CD4-positive, alpha-beta memory T cell (primary cell): ENCODE measurements around the gene WNK3. TPM values are rescaled to one million over a fixed set of nuclear protein-coding genes. Genes with fewer than 3 reads are reported as not detected.
A peak's percentile ranks its signal among the peaks of the same experiment; 100 is the strongest.

Experiments
- CTCF ChIA-PET: fragments of 350-600 bp; sonication (Branson Sonifier 250); formaldehyde crosslinking; loops from one replicate; lab custom pipeline; 2021; ENCODE audit warnings: inconsistent platforms; ENCODE audit not compliant: partially characterized antibody; lab: Charles Lee
- POLR2A ChIA-PET: fragments of 350-600 bp; sonication (Branson Sonifier 250); formaldehyde crosslinking; loops from one replicate; lab custom pipeline; 2021; ENCODE audit not compliant: partially characterized antibody; lab: Charles Lee
- DNase-seq, 5 donors: peaks; one replicate each; pipeline versions ENCODE4 v3.0.0 to v3.0.0-alpha.2; 2020 to 2022; ENCODE audit warnings: mixed read lengths in 1 of 5
- H3K27ac ChIP-seq: one replicate; pipeline ENCODE4 v1.7.0; 2013; ENCODE audit warnings: low read depth, low read length
- H3K27me3 ChIP-seq: 2 replicates; pipeline ENCODE4 v1.7.0; 2013; ENCODE audit warnings: mild to moderate bottlenecking, low read length, moderate library complexity; ENCODE audit not compliant: insufficient read depth
- H3K36me3 ChIP-seq: 2 replicates; pipeline ENCODE4 v1.7.0; 2013; ENCODE audit warnings: mild to moderate bottlenecking, low read length, moderate library complexity; ENCODE audit not compliant: insufficient read depth
- H3K4me1 ChIP-seq: 2 replicates; pipeline ENCODE4 v1.7.0; 2013; ENCODE audit warnings: mild to moderate bottlenecking, low read length, moderate library complexity; ENCODE audit not compliant: insufficient read depth
- H3K4me3 ChIP-seq, 2 donors: one replicate each; pipeline ENCODE4 v1.7.0; 2013; ENCODE audit warnings: low read length in 2 of 2, mild to moderate bottlenecking in 1 of 2
- H3K9me3 ChIP-seq, 2 donors: one replicate each; pipeline ENCODE4 v1.7.0; 2013; ENCODE audit warnings: low read length in 2 of 2, control low read depth in 1 of 2; ENCODE audit not compliant: control insufficient read depth in 1 of 2
- H3K27ac Mint-ChIP-seq, 7 donors: one replicate each; pipeline ENCODE4 v1.8.0; 2020 to 2021; ENCODE audit warnings: mixed read lengths in 7 of 7, mild to moderate bottlenecking in 6 of 7, inconsistent platforms in 3 of 7, moderate library complexity in 3 of 7
- H3K27me3 Mint-ChIP-seq, 2 donors: one replicate each; pipeline ENCODE4 v1.8.0; 2020 to 2021; ENCODE audit warnings: mixed read lengths in 2 of 2
- H3K36me3 Mint-ChIP-seq, 2 donors: one replicate each; pipeline ENCODE4 v1.8.0; 2020 to 2021; ENCODE audit warnings: mixed read lengths in 2 of 2, inconsistent platforms in 1 of 2, mild to moderate bottlenecking in 1 of 2
- H3K4me1 Mint-ChIP-seq, 4 donors: one replicate each; pipeline ENCODE4 v1.8.0; 2020 to 2021; ENCODE audit warnings: mixed read lengths in 4 of 4, mild to moderate bottlenecking in 1 of 4
- H3K4me3 Mint-ChIP-seq, 8 donors: one replicate each; pipeline ENCODE4 v1.8.0; 2020 to 2021; ENCODE audit warnings: mixed read lengths in 8 of 8, mild to moderate bottlenecking in 7 of 8, moderate library complexity in 6 of 8, inconsistent platforms in 3 of 8
- H3K9me3 Mint-ChIP-seq, 8 donors: one replicate each; pipeline ENCODE4 v1.8.0; 2020 to 2021; ENCODE audit warnings: mixed read lengths in 8 of 8, mild to moderate bottlenecking in 5 of 8, inconsistent platforms in 3 of 8, moderate library complexity in 1 of 8
- intact Hi-C: fragments of 100-400 bp; cut with micrococcal nuclease; formaldehyde crosslinking; loops from one replicate; pipeline ENCODE4 v1.15.1; 2023
- polyA plus RNA-seq, 2 donors: library from polyadenylated mRNA; unstranded; fragments of 300-500 nt; fragmentation: Illumina TruSeq; gene quantifications; one replicate each; pipeline ENCODE4 v1.2.3, GENCODE V29; 2021
- total RNA-seq, 2 experiments: library from RNA; stranded (reverse); gene quantifications; one replicate each; pipeline ENCODE4 v1.2.3, GENCODE V29; 2021

The WNK3 gene
- total and polyA plus RNA-seq, 4 experiments from 2014 or later, result 0.13 to 0.81 (median 0.71) TPM

DNA sequence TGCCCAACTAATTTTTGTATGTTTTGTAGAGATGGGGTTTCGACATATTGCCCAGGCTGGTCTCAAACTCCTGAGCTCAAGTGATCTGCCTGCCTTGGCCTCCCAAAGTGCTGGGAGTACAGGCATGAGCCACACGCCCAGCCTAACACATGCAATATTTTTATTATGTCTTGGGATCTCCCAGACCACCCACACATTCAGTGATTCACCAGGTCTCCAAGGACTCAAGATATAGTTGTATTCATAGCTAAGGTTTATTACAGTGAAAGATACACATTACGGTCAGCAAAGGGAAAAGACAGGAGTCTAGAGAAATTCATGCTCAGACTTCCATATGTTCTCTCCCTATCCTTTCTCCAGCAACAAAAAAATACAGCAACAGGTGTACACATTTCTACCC is 149.3 kb downstream of the WNK3 start:
- H3K4me3 ChIP-seq, result no peak overlapping the region

GRCh38 chrX:54198262-54198661 is 159.6 kb downstream of the WNK3 start:
- Histone ChIP-seq H3K27ac (no peak overlapping the region), H3K4me1 (no peaks in the 10 kb centered on the region), H3K9me3 (no peaks in the 10 kb centered on the region), H3K4me3 (no peak overlapping the region), H3K36me3 (no peaks in the 10 kb centered on the region), H3K27me3 (no peaks in the 10 kb centered on the region)
- Mint-ChIP-seq H3K9me3 (peaks cover 0 to 4% (median 0%) of the 10 kb centered on the region in 8 donors), H3K27ac (no peak overlapping the region), H3K4me1 (no peaks in the 10 kb centered on the region), H3K36me3 (no peaks in the 10 kb centered on the region), H3K27me3 (peaks cover 5 to 9% of the 10 kb centered on the region in 2 donors), H3K4me3 (no peak overlapping the region)
- POLR2A ChIA-PET, result no interaction called here
- intact Hi-C loops, result no loop called here
- no peak for DNase-seq
- CTCF ChIA-PET, result no interaction called here

More for the DNA sequence above, 149.3 kb downstream of the WNK3 start:
- POLR2A ChIA-PET, result no interaction called here
- Mint-ChIP-seq H3K4me3 (no peak overlapping the region), H3K36me3 (no peaks in the 10 kb centered on the region), H3K27ac (no peak overlapping the region), H3K4me1 (no peaks in the 10 kb centered on the region), H3K9me3 (no peaks in the 10 kb centered on the region), H3K27me3 (peaks cover 4 to 5% of the 10 kb centered on the region in 2 donors)
- no peaks in the 10 kb centered on the region for H3K9me3 ChIP-seq
- intact Hi-C loops, result no loop called here
- H3K27me3 ChIP-seq, result no peaks in the 10 kb centered on the region
- no peaks in the 10 kb centered on the region for H3K36me3 ChIP-seq
- H3K4me1 ChIP-seq, result no peaks in the 10 kb centered on the region
- CTCF ChIA-PET, result no interaction called here
- no peak for DNase-seq
- H3K27ac ChIP-seq, result no peak overlapping the region

GRCh38 chrX:54194982-54195588 is 162.8 kb downstream of the WNK3 start:
- Histone ChIP-seq H3K4me1 (no peaks in the 10 kb centered on the region), H3K36me3 (no peaks in the 10 kb centered on the region), H3K27ac (no peak overlapping the region), H3K9me3 (no peaks in the 10 kb centered on the region), H3K27me3 (no peaks in the 10 kb centered on the region), H3K4me3 (no peak overlapping the region)
- no peak overlapping the region for H3K4me3 Mint-ChIP-seq
- H3K27ac Mint-ChIP-seq, result no peak overlapping the region
- CTCF ChIA-PET, result no interaction called here
- DNase-seq, result no peak
- POLR2A ChIA-PET, result no interaction called here
- intact Hi-C loops, result no loop called here
- H3K36me3 Mint-ChIP-seq, result no peaks in the 10 kb centered on the region
- peaks cover 5 to 6% of the 10 kb centered on the region in 2 donors for H3K27me3 Mint-ChIP-seq
- peaks cover 0 to 4% (median 0%) of the 10 kb centered on the region in 8 donors for H3K9me3 Mint-ChIP-seq
- no peaks in the 10 kb centered on the region for H3K4me1 Mint-ChIP-seq

- Mint-ChIP-seq H3K36me3 (no peaks in the 10 kb centered on the region), H3K4me3 (no peak overlapping the region), H3K27me3 (peaks cover 0 to under 1% of the 10 kb centered on the region in 2 donors), H3K9me3 (no peaks in the 10 kb centered on the region), H3K27ac (no peak overlapping the region), H3K4me1 (no peaks in the 10 kb centered on the region)
- ChIA-PET POLR2A (no interaction called here), CTCF (no interaction called here)
- Histone ChIP-seq H3K27ac (no peak overlapping the region), H3K9me3 (no peaks in the 10 kb centered on the region), H3K4me1 (no peaks in the 10 kb centered on the region), H3K27me3 (no peaks in the 10 kb centered on the region), H3K4me3 (no peak overlapping the region), H3K36me3 (no peaks in the 10 kb centered on the region)
- DNase-seq, result no peak
- intact Hi-C loops, result no loop called here
These were observed 164.6 kb downstream of the WNK3 start for GRCh38 chrX:54193085-54193821.

- H3K36me3 ChIP-seq, result no peaks in the 10 kb centered on the region
- no peaks in the 10 kb centered on the region for H3K27me3 Mint-ChIP-seq
- ChIA-PET CTCF (no interaction called here), POLR2A (interaction anchor here (3.0 to 4.5 kb wide), 2 partner anchors 140 to 455 kb away, joined by 20 to 59 read pairs; partner anchors contain the start of gene PHF8)
- H3K4me1 ChIP-seq, result peaks cover 25% of the 10 kb centered on the region
- H3K36me3 Mint-ChIP-seq, result peaks cover 0 to 11% of the 10 kb centered on the region in 2 donors
- H3K27me3 ChIP-seq, result no peaks in the 10 kb centered on the region
- peaks cover 27 to 36% (median 30%) of the 10 kb centered on the region in 4 donors for H3K4me1 Mint-ChIP-seq
- peaks cover 0 to 2% (median 0%) of the 10 kb centered on the region in 8 donors for H3K9me3 Mint-ChIP-seq
- H3K4me3 Mint-ChIP-seq, result no peak overlapping the region
- DNase-seq, result no peak
- no peak overlapping the region for H3K27ac ChIP-seq
- no peak overlapping the region for H3K27ac Mint-ChIP-seq
- no peaks in the 10 kb centered on the region for H3K9me3 ChIP-seq
- no peak overlapping the region for H3K4me3 ChIP-seq
- intact Hi-C loops, result loop anchor here (5.0 kb wide), 1 partner anchor 173 kb away; the partner anchor contains the start of gene WNK3
These were observed 173.4 kb downstream of the WNK3 start for GRCh38 chrX:54184474-54184873.

GRCh38 chrX:54182864-54183613 is 174.8 kb downstream of the WNK3 start, which contains the start of gene FAM120C:
Gene FAM120C, minus strand, starts transcription at chrX:54183254. Its CDS starts 56 bp downstream, at chrX:54183198.
- H3K27ac Mint-ChIP-seq, result peak within 1 kb of the TSS; percentile 74 to 92 (median 89)
- peaks cover 0 to 2% (median 0%) of the 10 kb centered on the region in 8 donors for H3K9me3 Mint-ChIP-seq
- H3K27me3 Mint-ChIP-seq, result no peaks in the 10 kb centered on the region
- peak within 1 kb of the TSS; percentile 20 to 63 for H3K4me3 ChIP-seq
- no peaks in the 10 kb centered on the region for H3K36me3 ChIP-seq
- peaks cover 0 to 14% of the 10 kb centered on the region in 2 donors for H3K36me3 Mint-ChIP-seq
- no peaks in the 10 kb centered on the region for H3K9me3 ChIP-seq
- H3K27me3 ChIP-seq, result no peaks in the 10 kb centered on the region
- DNase-seq, result peak; percentile 62 to 66 (median 65)
- H3K27ac ChIP-seq, result peak within 1 kb of the TSS; percentile 72
- H3K4me3 Mint-ChIP-seq, result peak within 1 kb of the TSS; percentile 84 to 92 (median 86)
- peaks cover 31 to 47% (median 39%) of the 10 kb centered on the region in 4 donors for H3K4me1 Mint-ChIP-seq
- POLR2A ChIA-PET, result interaction anchor here (0.5 to 4.5 kb wide), 12 partner anchors 9 to 1101 kb away, joined by 3 to 59 read pairs (median 3); partner anchors contain the start of genes APEX2, GNL3L, PHF8 and TSPYL2
- CTCF ChIA-PET, result no interaction called here
- intact Hi-C loops, result loop anchor here (1.0 to 5.0 kb wide), 6 partner anchors 139 to 760 kb away; partner anchors contain the start of genes PHF8, RIBC1, SMC1A and TSR2
- H3K4me1 ChIP-seq, result peaks cover 29% of the 10 kb centered on the region
